OCI-LY7 (cell line): ENCODE measurements around the gene PHF12. TPM values are rescaled to one million over a fixed set of nuclear protein-coding genes. Genes with fewer than 3 reads are reported as not detected.

Experiments
- BruUV-seq: library from RNA; stranded (reverse); fragments of 400-500 nt; replicated peaks from 2 replicates; lab custom pipeline; 2021; lab: Mats Ljungman, UMichigan
- CTCF ChIA-PET: fragments of 300-600 bp; sonication (Branson Sonifier 250); formaldehyde crosslinking; loops from one replicate; lab custom pipeline; 2022; ENCODE audit warnings: antibody characterized with exemption; ENCODE audit not compliant: unreplicated experiment; lab: Charles Lee
- POLR2A ChIA-PET: fragments of 300-600 bp; sonication (Branson Sonifier 250); formaldehyde crosslinking; loops from one replicate; lab custom pipeline; 2022; ENCODE audit warnings: antibody characterized with exemption; lab: Charles Lee
- DNase-seq: peaks from one replicate; pipeline ENCODE4 v3.0.0-alpha.2; 2015; ENCODE audit warnings: low spot score
- H2AFZ ChIP-seq: fragments of 200-600 bp; sonication (generic), shearing (Covaris generic); 2 replicates; pipeline ENCODE4 v1.6.1; 2014; ENCODE audit warnings: mild to moderate bottlenecking, antibody characterized with exemption, low read length, moderate library complexity
- H3K27ac ChIP-seq: fragments of 200-600 bp; sonication (generic); 2 replicates; pipeline ENCODE4 v1.5.1; 2014; ENCODE audit warnings: mixed run types, low read depth, mild to moderate bottlenecking, moderate library complexity, low read length, inconsistent platforms; ENCODE audit not compliant: poor library complexity, severe bottlenecking
- H3K36me3 ChIP-seq: fragments of 200-600 bp; sonication (generic); 2 replicates; pipeline ENCODE4 v1.6.1; 2014; ENCODE audit warnings: mild to moderate bottlenecking, antibody characterized with exemption, low read length, moderate library complexity, mixed read lengths; ENCODE audit not compliant: insufficient read depth
- H3K4me1 ChIP-seq: fragments of 200-600 bp; sonication (generic); 2 replicates; pipeline ENCODE4 v1.5.1; 2014; ENCODE audit warnings: mild to moderate bottlenecking, low read length; ENCODE audit not compliant: insufficient read depth, poor library complexity, severe bottlenecking
- H3K4me2 ChIP-seq: fragments of 200-600 bp; sonication (generic); 2 replicates; pipeline ENCODE4 v1.6.1; 2014; ENCODE audit warnings: mild to moderate bottlenecking, low read length
- H3K4me3 ChIP-seq: fragments of 200-600 bp; sonication (generic); 2 replicates; pipeline ENCODE4 v1.5.1; 2014; ENCODE audit warnings: mild to moderate bottlenecking, low read depth, low read length; ENCODE audit not compliant: poor library complexity, severe bottlenecking
- H3K79me2 ChIP-seq: fragments of 200-600 bp; sonication (generic); 2 replicates; pipeline ENCODE4 v1.6.1; 2016; ENCODE audit warnings: low read depth, mild to moderate bottlenecking, low read length, moderate library complexity, mixed read lengths; ENCODE audit not compliant: insufficient read depth
- H3K9me2 ChIP-seq: fragments of 200-600 bp; sonication (generic); 2 replicates; pipeline ENCODE4 v1.6.1; 2016; ENCODE audit warnings: mild to moderate bottlenecking, low read length, mixed read lengths; ENCODE audit not compliant: insufficient read depth
- H3K9me3 ChIP-seq: fragments of 200-600 bp; sonication (generic); 2 replicates; pipeline ENCODE4 v1.6.1; 2014; ENCODE audit warnings: mild to moderate bottlenecking, mixed run types, low read length, mixed read lengths
- H4K20me1 ChIP-seq: fragments of 200-600 bp; sonication (generic); 2 replicates; pipeline ENCODE4 v1.6.1; 2014; ENCODE audit warnings: mild to moderate bottlenecking, antibody characterized with exemption, low read length, moderate library complexity, mixed read lengths; ENCODE audit not compliant: insufficient read depth
- EZH2phosphoT487 ChIP-seq: fragments of 200-600 bp; sonication (generic); IDR thresholded peaks from 2 replicates; pipeline ENCODE4 v1.6.1; 2018; ENCODE audit warnings: low read depth, borderline replicate concordance, mild to moderate bottlenecking, mixed run types, antibody characterized with exemption, low read length, moderate library complexity, mixed read lengths
- intact Hi-C: fragments of 100-400 bp; cut with micrococcal nuclease; formaldehyde crosslinking; loops from one replicate; pipeline ENCODE4 v1.10.0; 2022; ENCODE audit not compliant: unreplicated experiment
- total RNA-seq, 2 experiments: library from RNA; depleted of rRNA in 1 of 2; stranded (reverse); fragments of >200 nt in 1 of 2; shearing (Covaris generic) in 1 of 2; gene quantifications; 2 replicates each; pipeline ENCODE4 v1.2.3, GENCODE V29; 2014 to 2022
- TF ChIP-seq, protein P1 (sequence below): fragments of 200-600 bp; sonication (generic); conservative IDR thresholded peaks from 2 replicates; pipeline ENCODE4 v1.5.1; 2014; ENCODE audit warnings: mild to moderate bottlenecking, antibody characterized with exemption, low read length, moderate library complexity, mixed read lengths

Gene PHF12
- total RNA-seq, 2 experiments from 2014 or later = 40.6 to 62.5 TPM

DNA sequence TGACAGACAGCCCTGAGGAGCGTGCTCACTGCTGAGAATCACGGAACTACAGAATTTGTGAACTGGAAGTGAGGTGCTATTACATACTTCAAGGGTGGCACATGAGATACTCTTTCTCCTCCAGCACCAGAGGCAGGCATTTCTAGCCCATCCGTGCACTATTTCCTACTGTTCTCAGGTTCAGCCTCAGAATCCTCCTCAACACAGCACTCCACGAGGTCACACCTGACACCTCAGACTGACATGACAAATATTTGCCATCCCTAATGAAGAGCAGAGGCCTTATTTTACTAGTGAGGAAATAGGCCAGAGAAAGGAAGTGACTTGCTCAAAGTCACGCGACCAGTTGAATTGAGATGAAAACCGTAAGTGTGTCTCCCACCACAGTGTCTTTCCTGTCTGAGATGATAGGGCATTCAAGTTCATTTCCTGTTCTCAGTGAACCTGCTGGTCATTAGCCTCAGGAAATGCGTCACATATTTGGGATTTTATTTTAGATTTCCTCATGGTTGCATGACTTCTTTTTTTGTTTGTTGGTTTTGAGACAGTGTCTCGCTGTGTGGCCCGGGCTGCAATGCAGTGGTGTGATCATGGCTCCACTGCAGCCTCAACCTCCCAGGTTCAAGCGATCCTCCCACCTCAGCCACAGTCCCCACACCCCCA, 30.9 kb upstream of the PHF12 start:
- H3K36me3 ChIP-seq = no peaks in the 10 kb centered on the region
- H2AFZ ChIP-seq = peak overlapping the region; percentile 93
- intact Hi-C loops = no loop called here
- no TSS peak for BruUV-seq
- H3K4me1 ChIP-seq = peaks cover 26% of the 10 kb centered on the region
- TF ChIP-seq EZH2phosphoT487 = no peak
- TF ChIP-seq, protein P1, sequence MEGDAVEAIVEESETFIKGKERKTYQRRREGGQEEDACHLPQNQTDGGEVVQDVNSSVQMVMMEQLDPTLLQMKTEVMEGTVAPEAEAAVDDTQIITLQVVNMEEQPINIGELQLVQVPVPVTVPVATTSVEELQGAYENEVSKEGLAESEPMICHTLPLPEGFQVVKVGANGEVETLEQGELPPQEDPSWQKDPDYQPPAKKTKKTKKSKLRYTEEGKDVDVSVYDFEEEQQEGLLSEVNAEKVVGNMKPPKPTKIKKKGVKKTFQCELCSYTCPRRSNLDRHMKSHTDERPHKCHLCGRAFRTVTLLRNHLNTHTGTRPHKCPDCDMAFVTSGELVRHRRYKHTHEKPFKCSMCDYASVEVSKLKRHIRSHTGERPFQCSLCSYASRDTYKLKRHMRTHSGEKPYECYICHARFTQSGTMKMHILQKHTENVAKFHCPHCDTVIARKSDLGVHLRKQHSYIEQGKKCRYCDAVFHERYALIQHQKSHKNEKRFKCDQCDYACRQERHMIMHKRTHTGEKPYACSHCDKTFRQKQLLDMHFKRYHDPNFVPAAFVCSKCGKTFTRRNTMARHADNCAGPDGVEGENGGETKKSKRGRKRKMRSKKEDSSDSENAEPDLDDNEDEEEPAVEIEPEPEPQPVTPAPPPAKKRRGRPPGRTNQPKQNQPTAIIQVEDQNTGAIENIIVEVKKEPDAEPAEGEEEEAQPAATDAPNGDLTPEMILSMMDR = no peak
- no peaks in the 10 kb centered on the region for H3K9me3 ChIP-seq
- DNase-seq = peak; percentile 84
- POLR2A ChIA-PET = interaction anchor here (1.5 kb wide), 1 partner anchor 8 kb away, joined by 4 read pairs; no protein-coding TSS in a partner anchor
- H3K79me2 ChIP-seq = no peaks in the 10 kb centered on the region
- H3K4me2 ChIP-seq = peak overlapping the region; percentile 64
- no peaks in the 10 kb centered on the region for H3K9me2 ChIP-seq
- H4K20me1 ChIP-seq = no peaks in the 10 kb centered on the region
- CTCF ChIA-PET = no interaction called here
- peak overlapping the region; percentile 70 for H3K27ac ChIP-seq
- peak overlapping the region; percentile 13 for H3K4me3 ChIP-seq

DNA sequence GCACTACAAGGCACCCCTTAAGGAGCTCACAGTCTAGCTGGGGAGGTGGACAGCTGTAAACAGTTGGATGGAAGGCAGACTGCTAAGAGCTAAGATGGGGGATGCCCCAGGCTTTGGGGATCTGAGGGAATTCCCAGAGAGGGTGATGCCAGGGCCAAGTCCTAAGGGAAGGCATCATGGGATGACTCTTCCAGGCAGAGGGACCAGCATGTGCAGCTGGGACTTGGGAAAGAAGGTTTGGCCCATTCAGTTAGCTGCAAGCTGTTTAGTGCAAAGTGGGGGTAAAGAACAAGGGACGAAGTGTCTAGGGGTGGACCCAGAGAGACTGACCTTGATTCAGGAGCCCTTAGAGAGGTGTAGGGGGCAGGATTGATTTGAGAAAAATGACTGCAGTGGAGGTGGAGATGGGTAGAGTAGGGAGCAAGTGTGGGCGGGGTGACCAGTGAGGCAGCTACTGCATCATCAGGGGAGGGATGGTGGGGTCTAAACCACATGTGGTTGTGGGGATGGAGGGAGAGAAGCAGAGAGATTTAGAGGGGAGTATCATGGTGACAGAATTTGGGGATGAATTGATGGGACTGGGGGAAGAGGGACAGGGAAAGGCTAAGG, 27.1 kb upstream of the PHF12 start:
- CTCF ChIA-PET = no interaction called here
- no TSS peak for BruUV-seq
- intact Hi-C loops = no loop called here

More for the DNA sequence above, 27.1 kb upstream of the PHF12 start:
- no peaks in the 10 kb centered on the region for H3K36me3 ChIP-seq
- no peak overlapping the region for H3K27ac ChIP-seq
- H3K9me3 ChIP-seq = no peaks in the 10 kb centered on the region
- no peak overlapping the region for H3K4me2 ChIP-seq
- H4K20me1 ChIP-seq = no peaks in the 10 kb centered on the region
- DNase-seq = no peak
- TF ChIP-seq, protein P1 = no peak
- TF ChIP-seq EZH2phosphoT487 = no peak
- H3K9me2 ChIP-seq = no peaks in the 10 kb centered on the region
- no peaks in the 10 kb centered on the region for H3K79me2 ChIP-seq
- no peak overlapping the region for H3K4me3 ChIP-seq
- H3K4me1 ChIP-seq = peaks cover 22% of the 10 kb centered on the region
- H2AFZ ChIP-seq = no peak overlapping the region
- POLR2A ChIA-PET = interaction anchor here (0.6 kb wide), 1 partner anchor 142 kb away, joined by 3 read pairs; no protein-coding TSS in a partner anchor
